ENCODE measurements around the gene ARHGAP29.

Gene ARHGAP29

GRCh38 chr1:94236630-94237290 is 624 bp downstream of the ARHGAP29 start:
- DNase-seq (ENCODE audit: low read depth), result peak; percentile 9
- TF ChIP-seq, protein P1, sequence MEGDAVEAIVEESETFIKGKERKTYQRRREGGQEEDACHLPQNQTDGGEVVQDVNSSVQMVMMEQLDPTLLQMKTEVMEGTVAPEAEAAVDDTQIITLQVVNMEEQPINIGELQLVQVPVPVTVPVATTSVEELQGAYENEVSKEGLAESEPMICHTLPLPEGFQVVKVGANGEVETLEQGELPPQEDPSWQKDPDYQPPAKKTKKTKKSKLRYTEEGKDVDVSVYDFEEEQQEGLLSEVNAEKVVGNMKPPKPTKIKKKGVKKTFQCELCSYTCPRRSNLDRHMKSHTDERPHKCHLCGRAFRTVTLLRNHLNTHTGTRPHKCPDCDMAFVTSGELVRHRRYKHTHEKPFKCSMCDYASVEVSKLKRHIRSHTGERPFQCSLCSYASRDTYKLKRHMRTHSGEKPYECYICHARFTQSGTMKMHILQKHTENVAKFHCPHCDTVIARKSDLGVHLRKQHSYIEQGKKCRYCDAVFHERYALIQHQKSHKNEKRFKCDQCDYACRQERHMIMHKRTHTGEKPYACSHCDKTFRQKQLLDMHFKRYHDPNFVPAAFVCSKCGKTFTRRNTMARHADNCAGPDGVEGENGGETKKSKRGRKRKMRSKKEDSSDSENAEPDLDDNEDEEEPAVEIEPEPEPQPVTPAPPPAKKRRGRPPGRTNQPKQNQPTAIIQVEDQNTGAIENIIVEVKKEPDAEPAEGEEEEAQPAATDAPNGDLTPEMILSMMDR (IDR thresholded peaks at IDR 0.05; ENCODE audit: insufficient read depth, low read depth, low read length, missing control alignments), result no peak

DNA sequence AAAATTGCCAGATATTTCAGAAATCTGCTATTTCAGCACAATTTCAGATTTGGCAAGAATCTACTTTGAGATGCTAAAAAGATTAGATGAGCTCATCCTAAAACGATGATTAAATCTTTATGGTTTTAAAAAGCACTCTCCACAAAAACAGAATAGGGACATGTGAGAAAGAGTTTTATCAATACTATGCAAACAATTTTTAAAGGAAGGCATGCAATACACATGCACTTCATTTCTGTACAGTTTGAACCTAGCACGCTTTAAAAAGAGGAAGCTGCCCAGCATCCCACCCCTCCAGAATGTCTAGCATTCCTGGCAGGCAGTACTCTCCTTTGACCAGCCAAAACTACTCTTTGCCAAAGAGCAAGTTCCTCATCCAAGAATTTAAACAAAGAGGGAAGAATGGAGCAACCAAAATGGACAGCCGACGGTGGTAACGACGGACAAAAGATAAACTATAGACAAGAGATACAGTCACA is 1.3 kb downstream of the ARHGAP29 start:
- no peak overlapping the region for H3K4me3 ChIP-seq (ENCODE audit: low read depth, low read length)
- TF ChIP-seq, protein P1 (IDR thresholded peaks at IDR 0.05; ENCODE audit: insufficient read depth, low read depth, low read length, missing control alignments), result no peak
- DNase-seq (ENCODE audit: low read depth), result no peak

More at GRCh38 chr1:94236630-94237290, 624 bp downstream of the ARHGAP29 start:
- H3K4me3 ChIP-seq (ENCODE audit: low read depth, low read length), result peak overlapping the region; percentile 36; the same call in 1 of the 2 replicates

DNA sequence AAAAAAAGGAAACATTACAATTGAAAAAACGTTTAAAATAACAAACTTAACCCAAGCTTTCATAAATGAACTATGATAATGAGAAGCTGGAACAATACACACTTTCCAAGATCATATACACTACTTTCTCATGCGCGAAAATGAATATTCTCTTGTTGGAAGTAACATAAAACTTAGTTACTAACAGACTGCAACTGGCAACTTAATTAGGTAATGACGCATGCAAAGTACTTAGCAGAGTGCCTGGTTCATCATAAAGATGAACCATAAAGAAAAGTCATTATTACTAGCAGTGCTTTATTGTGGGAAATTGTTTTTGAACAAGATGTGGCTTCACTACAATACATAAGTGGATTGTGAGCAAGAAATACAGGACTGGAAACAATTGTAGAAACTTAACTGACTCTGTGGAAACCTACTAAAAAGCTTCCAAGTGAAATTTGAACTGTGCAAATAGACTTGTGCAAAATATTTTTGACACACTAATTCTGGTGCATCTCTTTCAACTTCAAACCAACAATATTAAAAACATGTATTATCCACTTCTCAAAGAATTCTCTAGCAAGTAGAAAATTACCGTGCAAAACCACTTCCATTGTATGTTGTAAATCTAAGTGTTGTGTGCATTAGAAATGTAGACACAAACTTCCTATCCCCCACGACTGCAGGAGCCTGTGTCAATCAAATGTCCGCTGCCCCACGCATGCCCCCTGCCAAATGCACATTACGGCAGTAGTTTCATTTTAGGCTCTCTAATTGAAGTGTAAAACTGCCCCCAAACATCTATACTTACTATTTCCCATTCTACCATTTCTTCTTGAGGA is 2.0 kb downstream of the ARHGAP29 start:
- no peak for DNase-seq (ENCODE audit: low read depth)
- TF ChIP-seq, protein P1 (IDR thresholded peaks at IDR 0.05; ENCODE audit: insufficient read depth, low read depth, low read length, missing control alignments), result no peak
- no peak overlapping the region for H3K4me3 ChIP-seq (ENCODE audit: low read depth, low read length)

DNA sequence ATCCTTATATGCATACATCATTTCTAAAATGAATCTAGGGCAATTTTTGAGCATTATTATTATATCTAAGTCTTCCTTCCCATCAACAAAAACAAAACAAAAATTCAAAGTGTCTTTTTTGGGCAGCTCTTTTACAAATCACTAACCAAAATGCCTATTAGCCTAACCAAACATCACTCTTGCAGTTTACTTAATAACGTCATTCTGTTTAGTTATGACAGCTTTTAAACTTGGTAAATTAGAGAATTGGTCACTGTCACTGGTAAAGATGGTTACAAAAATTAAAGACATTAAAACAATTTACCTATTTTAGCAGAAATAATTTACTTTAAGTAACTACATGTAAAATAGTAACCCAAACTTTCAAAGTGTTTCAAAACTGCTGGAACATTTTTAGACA is 2.8 kb downstream of the ARHGAP29 start:
- H3K4me3 ChIP-seq (ENCODE audit: low read depth, low read length), result no peak overlapping the region

GRCh38 chr1:94231746-94232145 is 5.6 kb downstream of the ARHGAP29 start:
- TF ChIP-seq, protein P1 (IDR thresholded peaks at IDR 0.05; ENCODE audit: insufficient read depth, low read depth, low read length, missing control alignments), result no peak
- no peak for DNase-seq (ENCODE audit: low read depth)
- H3K4me3 ChIP-seq (ENCODE audit: low read depth, low read length), result no peak overlapping the region

More for the DNA sequence above, 2.8 kb downstream of the ARHGAP29 start:
- no peak for DNase-seq (ENCODE audit: low read depth)
- TF ChIP-seq, protein P1 (IDR thresholded peaks at IDR 0.05; ENCODE audit: insufficient read depth, low read depth, low read length, missing control alignments), result no peak

DNA sequence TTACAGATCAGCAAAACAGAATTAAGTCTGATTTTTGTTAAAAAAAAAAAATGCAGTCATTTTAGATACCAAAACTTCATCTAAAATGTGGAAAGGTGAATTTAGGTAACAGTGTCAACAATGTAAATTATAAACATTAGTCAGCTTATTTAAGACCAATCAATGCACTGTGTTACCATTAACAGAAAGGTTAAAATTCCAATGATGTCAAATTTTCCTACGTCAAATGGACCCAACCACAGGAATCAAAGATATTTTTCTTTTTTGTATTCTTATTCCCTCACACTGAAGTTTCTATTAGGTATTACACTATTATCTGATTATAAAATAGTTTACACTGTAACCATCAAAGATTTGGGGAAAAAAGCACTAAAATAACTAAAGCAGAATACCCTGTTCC is 6.5 kb downstream of the ARHGAP29 start:
- TF ChIP-seq, protein P1 (IDR thresholded peaks at IDR 0.05; ENCODE audit: insufficient read depth, low read depth, low read length, missing control alignments), result no peak
- no peak for DNase-seq (ENCODE audit: low read depth)
- H3K4me3 ChIP-seq (ENCODE audit: low read depth, low read length), result no peak overlapping the region
